OCI-LY7 (cell line): Measurements from ENCODE around the gene FCHSD2.
"Not testable (repeated sequence)": the region's sequence is repeated elsewhere in the genome, so short reads cannot be mapped to it uniquely, and the experiment has no call there.

ENCODE experiments used
- CTCF ChIP-seq: fragments of 200-600 bp; sonication (generic); conservative IDR thresholded peaks from 2 replicates; pipeline ENCODE4 v1.5.1; 2014; ENCODE audit warnings: mild to moderate bottlenecking, antibody characterized with exemption, low read length, moderate library complexity, mixed read lengths
- EZH2phosphoT487 ChIP-seq: fragments of 200-600 bp; sonication (generic); IDR thresholded peaks from 2 replicates; pipeline ENCODE4 v1.6.1; 2018; ENCODE audit warnings: low read depth, borderline replicate concordance, mild to moderate bottlenecking, mixed run types, antibody characterized with exemption, low read length, moderate library complexity, mixed read lengths

GRCh38 chr11:72811686-72812085, 330.4 kb downstream of the FCHSD2 start:
- TF ChIP-seq CTCF, EZH2phosphoT487: not testable (repeated sequence)
